Activated CD8-positive, alpha-beta T cell treated with anti-CD3 and anti-CD28 coated beads for 36 hours (primary cell): ENCODE results near the gene GRIP1. TPM values are rescaled to one million over a fixed set of nuclear protein-coding genes. Genes with fewer than 3 reads are reported as not detected.

ENCODE experiments used
- ATAC-seq: fragments of 200-7000 bp; cut with Tn5 transposase; one replicate; pipeline ENCODE4 v1.10.0; 2021; ENCODE audit warnings: mild to moderate bottlenecking, moderate library complexity
- CTCF ChIA-PET: fragments of 350-600 bp; sonication (Branson Sonifier 250); formaldehyde crosslinking; loops from one replicate; lab custom pipeline; 2021; ENCODE audit warnings: antibody characterized with exemption; lab: Charles Lee
- POLR2A ChIA-PET: fragments of 350-600 bp; sonication (Branson Sonifier 250); formaldehyde crosslinking; loops from one replicate; lab custom pipeline; 2021; ENCODE audit warnings: antibody characterized with exemption; lab: Charles Lee
- DNase-seq: peaks from one replicate; pipeline ENCODE4 v3.0.0-alpha.2; 2020
- H3K27ac Mint-ChIP-seq: one replicate; pipeline ENCODE4 v1.8.0; 2021; ENCODE audit warnings: mild to moderate bottlenecking, mixed read lengths
- H3K27me3 Mint-ChIP-seq: one replicate; pipeline ENCODE4 v1.8.0; 2021; ENCODE audit warnings: mixed read lengths
- H3K36me3 Mint-ChIP-seq: one replicate; pipeline ENCODE4 v1.8.0; 2021; ENCODE audit warnings: low read depth, mixed read lengths
- H3K4me1 Mint-ChIP-seq: one replicate; pipeline ENCODE4 v1.8.0; 2021; ENCODE audit warnings: low read depth, mixed read lengths
- H3K4me3 Mint-ChIP-seq: one replicate; pipeline ENCODE4 v1.8.0; 2021; ENCODE audit warnings: mild to moderate bottlenecking, moderate library complexity, mixed read lengths
- H3K9me3 Mint-ChIP-seq: one replicate; pipeline ENCODE4 v1.8.0; 2021; ENCODE audit warnings: mixed read lengths
- intact Hi-C: fragments of 100-400 bp; cut with micrococcal nuclease; formaldehyde crosslinking; loops from one replicate; pipeline ENCODE4 v1.10.0; 2022
- total RNA-seq, 2 experiments: library from RNA; stranded (reverse); gene quantifications; one replicate each; pipeline ENCODE4 v1.2.3, GENCODE V29; 2021
- TF ChIP-seq, protein P1 (sequence below): fragments of 200-600 bp; IDR thresholded peaks from one replicate; pipeline ENCODE4 v1.8.0; 2022; ENCODE audit warnings: antibody characterized with exemption, mild to moderate bottlenecking

GRIP1 gene, protein sequence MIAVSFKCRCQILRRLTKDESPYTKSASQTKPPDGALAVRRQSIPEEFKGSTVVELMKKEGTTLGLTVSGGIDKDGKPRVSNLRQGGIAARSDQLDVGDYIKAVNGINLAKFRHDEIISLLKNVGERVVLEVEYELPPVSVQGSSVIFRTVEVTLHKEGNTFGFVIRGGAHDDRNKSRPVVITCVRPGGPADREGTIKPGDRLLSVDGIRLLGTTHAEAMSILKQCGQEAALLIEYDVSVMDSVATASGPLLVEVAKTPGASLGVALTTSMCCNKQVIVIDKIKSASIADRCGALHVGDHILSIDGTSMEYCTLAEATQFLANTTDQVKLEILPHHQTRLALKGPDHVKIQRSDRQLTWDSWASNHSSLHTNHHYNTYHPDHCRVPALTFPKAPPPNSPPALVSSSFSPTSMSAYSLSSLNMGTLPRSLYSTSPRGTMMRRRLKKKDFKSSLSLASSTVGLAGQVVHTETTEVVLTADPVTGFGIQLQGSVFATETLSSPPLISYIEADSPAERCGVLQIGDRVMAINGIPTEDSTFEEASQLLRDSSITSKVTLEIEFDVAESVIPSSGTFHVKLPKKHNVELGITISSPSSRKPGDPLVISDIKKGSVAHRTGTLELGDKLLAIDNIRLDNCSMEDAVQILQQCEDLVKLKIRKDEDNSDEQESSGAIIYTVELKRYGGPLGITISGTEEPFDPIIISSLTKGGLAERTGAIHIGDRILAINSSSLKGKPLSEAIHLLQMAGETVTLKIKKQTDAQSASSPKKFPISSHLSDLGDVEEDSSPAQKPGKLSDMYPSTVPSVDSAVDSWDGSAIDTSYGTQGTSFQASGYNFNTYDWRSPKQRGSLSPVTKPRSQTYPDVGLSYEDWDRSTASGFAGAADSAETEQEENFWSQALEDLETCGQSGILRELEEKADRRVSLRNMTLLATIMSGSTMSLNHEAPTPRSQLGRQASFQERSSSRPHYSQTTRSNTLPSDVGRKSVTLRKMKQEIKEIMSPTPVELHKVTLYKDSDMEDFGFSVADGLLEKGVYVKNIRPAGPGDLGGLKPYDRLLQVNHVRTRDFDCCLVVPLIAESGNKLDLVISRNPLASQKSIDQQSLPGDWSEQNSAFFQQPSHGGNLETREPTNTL
- total RNA-seq = under 1 TPM; 0.51 to 0.61 TPM

DNA sequence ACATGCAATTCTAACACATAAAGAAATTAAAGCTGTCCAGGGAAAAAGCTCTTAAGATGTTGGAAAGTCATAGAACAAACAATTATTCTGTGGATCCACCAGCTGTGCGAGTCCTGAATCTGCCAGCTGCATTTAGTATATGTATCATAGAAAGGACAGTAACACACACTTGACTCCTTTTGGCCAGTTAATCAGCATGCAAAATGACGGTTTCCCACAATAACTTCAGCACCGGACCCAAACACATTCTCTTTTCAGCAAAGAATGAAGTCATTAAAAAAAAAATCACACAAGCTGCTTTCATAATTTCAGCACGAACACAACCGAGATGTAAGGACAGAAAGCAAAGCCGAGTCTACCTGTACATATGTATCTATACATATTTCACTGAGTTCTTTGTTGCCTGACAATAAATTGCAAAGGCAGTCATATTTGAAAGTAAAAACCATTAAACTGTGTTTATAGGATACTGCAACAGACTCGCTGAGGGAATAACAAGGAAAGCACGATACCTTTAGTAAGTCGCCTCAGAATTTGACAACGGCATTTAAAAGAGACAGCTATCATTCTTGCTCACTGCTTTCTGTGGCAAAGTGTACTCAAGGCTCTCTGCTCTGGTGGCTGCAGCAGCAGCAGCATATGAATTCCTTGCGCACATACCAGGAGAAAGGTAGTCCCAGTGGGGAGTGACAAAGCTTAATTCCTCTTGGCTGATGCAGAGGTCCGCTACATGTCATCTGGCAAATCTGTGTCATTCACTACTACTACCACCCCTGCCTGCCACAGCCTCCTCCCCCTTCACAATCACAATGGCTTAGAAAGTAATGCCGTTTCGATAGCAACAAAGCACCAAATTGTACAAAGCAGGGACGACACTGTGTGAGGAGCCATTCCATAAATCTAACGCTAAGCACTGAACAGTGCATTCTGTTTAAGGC lies at the start of gene GRIP1:
Gene GRIP1 (minus strand): TSS at position 739 of the 938 bp plus-strand sequence. CDS start 172 bp downstream, at position 567.
- no peak for DNase-seq
- Mint-ChIP-seq H3K9me3 (no peaks in the 10 kb centered on the region), H3K4me1 (no peaks in the 10 kb centered on the region), H3K27me3 (peaks cover 12% of the 10 kb centered on the region), H3K27ac (no peak within 1 kb of the TSS), H3K36me3 (no peaks in the 10 kb centered on the region), H3K4me3 (no peak within 1 kb of the TSS)
- ATAC-seq = no peak
- POLR2A ChIA-PET = no interaction called here
- CTCF ChIA-PET = interaction anchor here (1.1 to 1.9 kb wide), 4 partner anchors 9 to 16 kb away, joined by 3 to 6 read pairs (median 4); no protein-coding TSS in a partner anchor
- intact Hi-C loops = no loop called here
- TF ChIP-seq, protein P1, sequence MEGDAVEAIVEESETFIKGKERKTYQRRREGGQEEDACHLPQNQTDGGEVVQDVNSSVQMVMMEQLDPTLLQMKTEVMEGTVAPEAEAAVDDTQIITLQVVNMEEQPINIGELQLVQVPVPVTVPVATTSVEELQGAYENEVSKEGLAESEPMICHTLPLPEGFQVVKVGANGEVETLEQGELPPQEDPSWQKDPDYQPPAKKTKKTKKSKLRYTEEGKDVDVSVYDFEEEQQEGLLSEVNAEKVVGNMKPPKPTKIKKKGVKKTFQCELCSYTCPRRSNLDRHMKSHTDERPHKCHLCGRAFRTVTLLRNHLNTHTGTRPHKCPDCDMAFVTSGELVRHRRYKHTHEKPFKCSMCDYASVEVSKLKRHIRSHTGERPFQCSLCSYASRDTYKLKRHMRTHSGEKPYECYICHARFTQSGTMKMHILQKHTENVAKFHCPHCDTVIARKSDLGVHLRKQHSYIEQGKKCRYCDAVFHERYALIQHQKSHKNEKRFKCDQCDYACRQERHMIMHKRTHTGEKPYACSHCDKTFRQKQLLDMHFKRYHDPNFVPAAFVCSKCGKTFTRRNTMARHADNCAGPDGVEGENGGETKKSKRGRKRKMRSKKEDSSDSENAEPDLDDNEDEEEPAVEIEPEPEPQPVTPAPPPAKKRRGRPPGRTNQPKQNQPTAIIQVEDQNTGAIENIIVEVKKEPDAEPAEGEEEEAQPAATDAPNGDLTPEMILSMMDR = no peak

DNA sequence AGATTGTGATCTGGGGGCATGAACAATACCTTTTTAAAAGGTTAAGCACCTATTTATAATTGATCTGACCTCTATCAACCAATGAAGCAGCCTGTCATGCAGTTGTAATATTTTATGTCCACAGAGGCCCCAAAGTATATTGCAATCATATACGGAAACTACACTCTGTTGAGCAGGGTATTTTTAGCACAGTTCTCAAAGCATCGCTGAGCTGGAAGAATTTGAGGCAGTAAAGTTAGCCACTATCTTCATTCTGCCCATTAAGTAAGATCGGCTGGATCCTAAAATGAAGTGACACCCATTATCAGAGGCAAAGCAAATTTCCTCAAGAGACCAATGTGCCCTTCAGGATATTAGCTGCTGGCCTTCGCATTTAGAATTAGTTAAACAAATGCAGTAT lies 47.7 kb upstream of the GRIP1 start:
- H3K36me3 Mint-ChIP-seq = no peaks in the 10 kb centered on the region
- ATAC-seq = no peak
- DNase-seq = no peak
- intact Hi-C loops = no loop called here
- no peak overlapping the region for H3K4me3 Mint-ChIP-seq
- H3K27me3 Mint-ChIP-seq = no peaks in the 10 kb centered on the region
- H3K4me1 Mint-ChIP-seq = no peaks in the 10 kb centered on the region
- H3K27ac Mint-ChIP-seq = no peak overlapping the region
- TF ChIP-seq, protein P1 = no peak
- no peaks in the 10 kb centered on the region for H3K9me3 Mint-ChIP-seq
- ChIA-PET POLR2A (no interaction called here), CTCF (interaction anchor here (1.9 kb wide), 1 partner anchor 135 kb away, joined by 6 read pairs; no protein-coding TSS in a partner anchor)

DNA sequence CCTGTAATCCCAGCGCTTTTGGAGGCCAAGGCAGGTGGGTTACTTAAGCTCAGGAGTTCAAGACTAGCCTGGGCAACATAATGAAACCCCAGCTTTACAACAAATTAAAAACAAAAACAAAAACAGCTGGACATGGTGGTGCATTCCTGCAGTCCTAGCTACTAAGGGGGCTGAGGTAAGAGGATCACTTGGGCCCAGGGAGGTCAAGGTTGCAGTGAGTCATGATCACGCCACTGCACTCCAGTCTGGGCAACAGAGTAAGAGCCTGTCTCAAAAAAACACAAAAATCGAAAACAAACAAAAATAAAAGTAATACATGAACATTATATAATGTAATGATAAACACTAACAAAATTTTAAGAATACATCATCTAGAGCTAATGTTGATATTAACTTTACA lies 46.2 kb upstream of the GRIP1 start:
- CTCF ChIA-PET = no interaction called here
- POLR2A ChIA-PET = interaction anchor here (0.6 kb wide), 1 partner anchor 408 kb away, joined by 6 read pairs; no protein-coding TSS in a partner anchor
- TF ChIP-seq, protein P1 = no peak
- DNase-seq = no peak
- no peaks in the 10 kb centered on the region for H3K36me3 Mint-ChIP-seq
- H3K4me1 Mint-ChIP-seq = no peaks in the 10 kb centered on the region
- no peaks in the 10 kb centered on the region for H3K9me3 Mint-ChIP-seq
- no peak overlapping the region for H3K27ac Mint-ChIP-seq
- H3K27me3 Mint-ChIP-seq = no peaks in the 10 kb centered on the region
- ATAC-seq = no peak
- intact Hi-C loops = no loop called here
- no peak overlapping the region for H3K4me3 Mint-ChIP-seq

DNA sequence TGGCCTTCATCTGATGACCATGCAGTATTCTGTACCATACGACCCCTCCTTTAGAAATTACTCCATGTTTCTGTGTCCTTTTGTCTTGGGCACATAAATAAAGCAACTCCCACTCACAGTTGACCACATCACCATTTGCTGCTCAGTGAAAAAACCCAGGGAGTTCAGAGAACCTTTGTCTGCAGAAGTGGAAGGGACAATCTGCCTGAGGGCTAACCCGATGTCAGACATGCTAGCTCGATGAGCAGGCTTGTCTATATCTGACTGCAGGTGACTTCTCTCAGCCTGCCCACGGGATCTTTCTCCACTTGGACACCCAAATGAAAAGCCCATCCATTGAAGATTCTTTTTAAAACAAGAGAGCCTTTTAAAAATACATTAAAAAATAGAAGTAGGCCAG lies 45.7 kb upstream of the GRIP1 start:
- intact Hi-C loops = no loop called here
- H3K9me3 Mint-ChIP-seq = no peaks in the 10 kb centered on the region
- TF ChIP-seq, protein P1 = no peak
- CTCF ChIA-PET = no interaction called here
- H3K27ac Mint-ChIP-seq = no peak overlapping the region
- POLR2A ChIA-PET = no interaction called here
- no peaks in the 10 kb centered on the region for H3K4me1 Mint-ChIP-seq
- no peak overlapping the region for H3K4me3 Mint-ChIP-seq
- H3K27me3 Mint-ChIP-seq = no peaks in the 10 kb centered on the region
- no peaks in the 10 kb centered on the region for H3K36me3 Mint-ChIP-seq
- ATAC-seq = no peak
- DNase-seq = no peak
